Lower lobe of right lung (tissue), 2 donors: ENCODE measurements around the gene TMEM121B. TPM values are rescaled to one million over a fixed set of nuclear protein-coding genes. Genes with fewer than 3 reads are reported as not detected.
A peak's percentile ranks its signal among the peaks of the same experiment; 100 is the strongest.

Source experiments
- ATAC-seq, 2 donors: fragments of 200-7000 bp; cut with Tn5 transposase; one replicate each; pipeline ENCODE4 v1.9.1; 2020 to 2022; ENCODE audit warnings: mild to moderate bottlenecking in 2 of 2, moderate library complexity in 2 of 2
- DNase-seq: peaks from one replicate; pipeline ENCODE4 v3.0.0-alpha.2; 2020
- H3K27ac ChIP-seq: fragments of 200-600 bp; one replicate; pipeline ENCODE4 v1.8.0; 2022
- H3K27me3 ChIP-seq: fragments of 200-600 bp; one replicate; pipeline ENCODE4 v1.8.0; 2022; ENCODE audit warnings: low read depth
- H3K36me3 ChIP-seq: fragments of 200-600 bp; one replicate; pipeline ENCODE4 v1.8.0; 2022; ENCODE audit warnings: mild to moderate bottlenecking
- H3K4me1 ChIP-seq: fragments of 200-600 bp; one replicate; pipeline ENCODE4 v1.8.0; 2022
- H3K4me3 ChIP-seq: fragments of 200-600 bp; one replicate; pipeline ENCODE4 v1.8.0; 2022; ENCODE audit warnings: mild to moderate bottlenecking
- H3K9me3 ChIP-seq: fragments of 200-600 bp; one replicate; pipeline ENCODE4 v1.8.0; 2022
- intact Hi-C: fragments of 100-400 bp; cut with DNase I; formaldehyde crosslinking; loops from one replicate; pipeline ENCODE4 v1.11.0; 2022
- total RNA-seq: library from RNA; stranded (reverse); fragmentation: NEBNext Ultra II Directional; extraction: Animal tissue kit (Norgen Biotek cat#: 25700); gene quantifications from one replicate; pipeline ENCODE4 v1.2.1, GENCODE V29; 2021
- TF ChIP-seq, protein P1 (sequence below): fragments of 200-600 bp; IDR thresholded peaks from one replicate; pipeline ENCODE4 v1.8.0; 2022; ENCODE audit warnings: antibody characterized with exemption, mild to moderate bottlenecking
- donor health status: DM: no; HTN: yes; CAD: no; lungs with severe emphysema.

The TMEM121B gene
- total RNA-seq, 1 donor from 2014 or later, result 0.97 TPM

DNA sequence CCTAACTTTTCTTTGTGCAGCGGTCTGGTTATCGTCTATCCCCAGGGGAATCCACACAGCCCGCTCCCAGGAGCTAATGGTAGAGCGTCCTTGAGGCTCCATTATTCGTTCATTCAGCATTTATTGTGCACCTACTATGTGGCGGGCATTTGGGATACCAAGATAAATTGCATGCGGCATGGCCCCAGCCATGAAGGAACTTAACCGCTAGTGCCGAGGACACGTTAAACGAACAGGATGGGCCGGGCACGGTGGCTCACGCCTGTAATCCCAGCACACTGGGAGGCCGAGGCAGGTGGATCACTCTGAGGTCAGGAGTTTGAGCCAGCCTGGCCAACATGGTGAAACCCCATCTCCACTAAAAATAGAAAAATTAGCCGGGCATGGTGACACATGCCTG, 11.2 kb downstream of the TMEM121B start:
- ATAC-seq, result no peak
- TF ChIP-seq, protein P1, sequence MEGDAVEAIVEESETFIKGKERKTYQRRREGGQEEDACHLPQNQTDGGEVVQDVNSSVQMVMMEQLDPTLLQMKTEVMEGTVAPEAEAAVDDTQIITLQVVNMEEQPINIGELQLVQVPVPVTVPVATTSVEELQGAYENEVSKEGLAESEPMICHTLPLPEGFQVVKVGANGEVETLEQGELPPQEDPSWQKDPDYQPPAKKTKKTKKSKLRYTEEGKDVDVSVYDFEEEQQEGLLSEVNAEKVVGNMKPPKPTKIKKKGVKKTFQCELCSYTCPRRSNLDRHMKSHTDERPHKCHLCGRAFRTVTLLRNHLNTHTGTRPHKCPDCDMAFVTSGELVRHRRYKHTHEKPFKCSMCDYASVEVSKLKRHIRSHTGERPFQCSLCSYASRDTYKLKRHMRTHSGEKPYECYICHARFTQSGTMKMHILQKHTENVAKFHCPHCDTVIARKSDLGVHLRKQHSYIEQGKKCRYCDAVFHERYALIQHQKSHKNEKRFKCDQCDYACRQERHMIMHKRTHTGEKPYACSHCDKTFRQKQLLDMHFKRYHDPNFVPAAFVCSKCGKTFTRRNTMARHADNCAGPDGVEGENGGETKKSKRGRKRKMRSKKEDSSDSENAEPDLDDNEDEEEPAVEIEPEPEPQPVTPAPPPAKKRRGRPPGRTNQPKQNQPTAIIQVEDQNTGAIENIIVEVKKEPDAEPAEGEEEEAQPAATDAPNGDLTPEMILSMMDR, result no peak
- DNase-seq, result no peak
- Histone ChIP-seq H3K27ac (no peak overlapping the region), H3K4me1 (peaks cover 28% of the 10 kb centered on the region), H3K4me3 (no peak overlapping the region), H3K9me3 (no peaks in the 10 kb centered on the region), H3K36me3 (peaks cover 56% of the 10 kb centered on the region), H3K27me3 (no peaks in the 10 kb centered on the region)
- intact Hi-C loops, result no loop called here

DNA sequence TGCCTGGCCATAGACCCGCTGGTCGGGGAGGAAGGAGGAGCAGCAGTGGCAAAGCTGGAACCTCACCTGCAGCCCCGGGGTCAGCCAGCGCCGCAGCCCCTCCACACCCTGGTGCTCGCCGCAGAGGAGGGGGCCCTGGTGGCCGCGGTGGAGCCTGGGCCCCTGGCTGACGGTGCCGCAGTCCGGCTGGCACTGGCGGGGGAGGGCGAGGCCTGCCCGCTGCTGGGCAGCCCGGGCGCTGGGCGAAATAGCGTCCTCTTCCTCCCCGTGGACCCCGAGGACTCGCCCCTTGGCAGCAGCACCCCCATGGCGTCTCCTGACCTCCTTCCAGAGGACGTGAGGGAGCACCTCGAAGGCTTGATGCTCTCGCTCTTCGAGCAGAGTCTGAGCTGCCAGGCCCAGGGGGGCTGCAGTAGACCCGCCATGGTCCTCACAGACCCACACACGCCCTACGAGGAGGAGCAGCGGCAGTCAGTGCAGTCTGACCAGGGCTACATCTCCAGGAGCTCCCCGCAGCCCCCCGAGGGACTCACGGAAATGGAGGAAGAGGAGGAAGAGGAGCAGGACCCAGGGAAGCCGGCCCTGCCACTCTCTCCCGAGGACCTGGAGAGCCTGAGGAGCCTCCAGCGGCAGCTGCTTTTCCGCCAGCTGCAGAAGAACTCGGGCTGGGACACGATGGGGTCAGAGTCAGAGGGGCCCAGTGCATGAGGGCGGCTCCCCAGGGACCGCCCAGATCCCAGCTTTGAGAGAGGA, 11.9 kb downstream of the TMEM121B start:
- H3K27ac ChIP-seq, result no peak overlapping the region
- peaks cover 62% of the 10 kb centered on the region for H3K36me3 ChIP-seq
- H3K4me3 ChIP-seq, result no peak overlapping the region
- no peaks in the 10 kb centered on the region for H3K9me3 ChIP-seq
- H3K27me3 ChIP-seq, result no peaks in the 10 kb centered on the region
- peaks cover 25% of the 10 kb centered on the region for H3K4me1 ChIP-seq
- TF ChIP-seq, protein P1, result no peak
- intact Hi-C loops, result no loop called here
- ATAC-seq (no peak), DNase-seq (no peak)

DNA sequence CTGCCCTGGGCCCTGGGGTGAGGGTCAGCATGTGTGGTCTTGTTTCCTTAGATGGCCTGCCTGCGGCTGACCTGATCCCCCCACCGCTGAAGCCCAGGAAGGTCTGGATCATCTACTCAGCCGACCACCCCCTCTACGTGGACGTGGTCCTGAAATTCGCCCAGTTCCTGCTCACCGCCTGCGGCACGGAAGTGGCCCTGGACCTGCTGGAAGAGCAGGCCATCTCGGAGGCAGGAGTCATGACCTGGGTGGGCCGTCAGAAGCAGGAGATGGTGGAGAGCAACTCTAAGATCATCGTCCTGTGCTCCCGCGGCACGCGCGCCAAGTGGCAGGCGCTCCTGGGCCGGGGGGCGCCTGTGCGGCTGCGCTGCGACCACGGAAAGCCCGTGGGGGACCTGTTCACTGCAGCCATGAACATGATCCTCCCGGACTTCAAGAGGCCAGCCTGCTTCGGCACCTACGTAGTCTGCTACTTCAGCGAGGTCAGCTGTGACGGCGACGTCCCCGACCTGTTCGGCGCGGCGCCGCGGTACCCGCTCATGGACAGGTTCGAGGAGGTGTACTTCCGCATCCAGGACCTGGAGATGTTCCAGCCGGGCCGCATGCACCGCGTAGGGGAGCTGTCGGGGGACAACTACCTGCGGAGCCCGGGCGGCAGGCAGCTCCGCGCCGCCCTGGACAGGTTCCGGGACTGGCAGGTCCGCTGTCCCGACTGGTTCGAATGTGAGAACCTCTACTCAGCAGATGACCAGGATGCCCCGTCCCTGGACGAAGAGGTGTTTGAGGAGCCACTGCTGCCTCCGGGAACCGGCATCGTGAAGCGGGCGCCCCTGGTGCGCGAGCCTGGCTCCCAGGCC, 12.7 kb downstream of the TMEM121B start:
- H3K4me3 ChIP-seq, result no peak overlapping the region
- TF ChIP-seq, protein P1, result no peak
- no peak overlapping the region for H3K27ac ChIP-seq
- H3K4me1 ChIP-seq, result peaks cover 25% of the 10 kb centered on the region
- H3K36me3 ChIP-seq, result peaks cover 63% of the 10 kb centered on the region
- DNase-seq, result no peak
- H3K27me3 ChIP-seq, result no peaks in the 10 kb centered on the region
- intact Hi-C loops, result no loop called here
- H3K9me3 ChIP-seq, result no peaks in the 10 kb centered on the region
- no peak for ATAC-seq

DNA sequence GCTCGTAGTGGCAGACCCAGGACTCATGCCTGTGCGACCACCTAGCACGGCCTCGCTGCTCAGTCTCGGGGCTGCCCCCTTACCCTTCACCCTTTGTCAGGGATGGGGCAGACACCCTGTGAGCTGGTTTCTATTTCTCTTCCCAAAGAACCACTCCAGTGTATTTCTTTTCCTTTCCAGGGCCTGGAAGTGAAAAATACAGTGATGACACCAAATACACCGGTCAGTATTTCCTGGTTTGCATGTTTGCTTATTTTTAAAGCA, 13.7 kb downstream of the TMEM121B start:
- Histone ChIP-seq H3K4me3 (no peak overlapping the region), H3K36me3 (peaks cover 74% of the 10 kb centered on the region), H3K27me3 (no peaks in the 10 kb centered on the region), H3K27ac (no peak overlapping the region), H3K4me1 (peaks cover 25% of the 10 kb centered on the region), H3K9me3 (no peaks in the 10 kb centered on the region)
- no peak for DNase-seq
- no peak for ATAC-seq
- TF ChIP-seq, protein P1, result no peak
- intact Hi-C loops, result no loop called here

DNA sequence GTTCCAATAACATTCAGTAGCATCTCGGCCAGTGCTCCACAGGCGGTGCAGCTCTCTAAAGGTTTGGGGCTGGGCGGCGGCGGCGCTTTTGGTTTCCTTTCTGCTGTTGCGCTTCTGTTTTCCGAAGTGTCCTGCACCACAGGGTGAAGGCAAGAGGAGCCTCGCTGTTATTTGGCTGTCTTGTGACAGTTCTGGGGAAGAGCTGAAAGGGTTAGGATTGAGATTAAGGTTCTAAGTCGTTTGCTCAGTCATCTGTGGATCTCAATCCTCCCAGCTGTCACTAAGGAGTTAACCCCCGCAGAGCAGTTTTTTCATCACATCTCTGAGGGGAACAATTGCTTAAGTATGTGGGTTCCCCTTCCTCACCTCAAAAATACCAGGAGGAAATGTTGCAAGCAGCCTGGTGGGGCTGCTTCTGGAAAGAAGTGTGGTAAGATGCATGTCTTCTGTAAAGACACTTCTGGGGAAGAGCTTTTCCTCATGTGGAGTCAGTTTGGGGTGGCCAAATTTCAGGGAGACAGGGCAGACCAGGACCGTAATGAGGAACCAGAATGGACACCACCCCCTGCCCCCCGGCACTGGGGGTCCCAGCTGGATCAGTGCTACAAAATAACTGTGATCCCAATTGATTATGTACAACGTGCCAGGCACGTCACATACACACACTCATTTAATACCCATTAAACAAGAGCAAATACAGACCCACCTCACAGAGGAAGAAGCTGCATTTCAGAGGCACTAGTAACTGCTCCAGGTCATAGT, 14.2 kb downstream of the TMEM121B start:
- Histone ChIP-seq H3K9me3 (no peaks in the 10 kb centered on the region), H3K4me1 (peaks cover 27% of the 10 kb centered on the region), H3K36me3 (peaks cover 79% of the 10 kb centered on the region), H3K4me3 (peak overlapping the region; percentile 21), H3K27me3 (no peaks in the 10 kb centered on the region), H3K27ac (peak overlapping the region; percentile 11)
- TF ChIP-seq, protein P1, result no peak
- intact Hi-C loops, result no loop called here
- peak; percentile 63 for DNase-seq
- ATAC-seq, result peak; percentile 49 to 61
